ENCODE results near the gene C19orf47.
A peak's percentile ranks its signal among the peaks of the same experiment; 100 is the strongest.

C19orf47 gene

DNA sequence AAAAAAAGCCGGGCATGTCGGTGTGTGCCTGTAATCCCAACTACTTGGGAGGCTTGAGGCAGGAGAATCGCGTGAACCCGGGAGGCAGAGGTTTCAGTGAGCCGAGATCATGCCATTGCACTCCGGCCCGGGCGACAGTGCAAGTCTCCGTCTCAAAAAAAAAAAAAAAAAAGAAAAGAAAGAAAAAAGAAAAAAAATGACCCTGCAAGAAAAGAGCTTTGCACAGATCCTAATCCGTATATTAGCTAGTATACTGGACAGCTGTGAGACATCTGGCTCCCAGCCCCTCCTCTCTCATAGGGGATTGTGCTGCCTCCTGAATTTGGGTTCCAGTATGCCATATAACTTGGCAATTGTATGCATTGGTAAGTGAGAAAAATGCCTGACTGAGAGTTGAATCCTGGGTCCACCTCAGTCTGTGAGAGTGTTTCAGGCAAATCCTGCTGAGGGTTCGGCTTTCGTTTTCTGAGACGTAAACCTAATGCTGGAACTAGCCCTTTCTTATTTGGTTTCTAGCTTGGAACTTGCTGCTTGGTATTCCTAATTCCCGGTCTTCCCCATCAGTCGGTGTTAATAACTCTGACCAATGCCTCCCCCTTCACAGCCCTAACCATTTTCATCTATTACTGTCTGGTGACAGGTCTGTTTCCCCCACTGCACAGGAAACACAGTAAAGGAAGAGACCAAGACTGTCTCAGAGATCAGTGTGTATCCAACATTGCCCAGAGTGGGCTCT is 61.8 kb downstream of the C19orf47 start:
- DNase-seq (ENCODE audit: low read depth) = no peak
- H3K4me3 ChIP-seq (ENCODE audit: low read depth, low read length) = no peak overlapping the region
- TF ChIP-seq, protein P1, sequence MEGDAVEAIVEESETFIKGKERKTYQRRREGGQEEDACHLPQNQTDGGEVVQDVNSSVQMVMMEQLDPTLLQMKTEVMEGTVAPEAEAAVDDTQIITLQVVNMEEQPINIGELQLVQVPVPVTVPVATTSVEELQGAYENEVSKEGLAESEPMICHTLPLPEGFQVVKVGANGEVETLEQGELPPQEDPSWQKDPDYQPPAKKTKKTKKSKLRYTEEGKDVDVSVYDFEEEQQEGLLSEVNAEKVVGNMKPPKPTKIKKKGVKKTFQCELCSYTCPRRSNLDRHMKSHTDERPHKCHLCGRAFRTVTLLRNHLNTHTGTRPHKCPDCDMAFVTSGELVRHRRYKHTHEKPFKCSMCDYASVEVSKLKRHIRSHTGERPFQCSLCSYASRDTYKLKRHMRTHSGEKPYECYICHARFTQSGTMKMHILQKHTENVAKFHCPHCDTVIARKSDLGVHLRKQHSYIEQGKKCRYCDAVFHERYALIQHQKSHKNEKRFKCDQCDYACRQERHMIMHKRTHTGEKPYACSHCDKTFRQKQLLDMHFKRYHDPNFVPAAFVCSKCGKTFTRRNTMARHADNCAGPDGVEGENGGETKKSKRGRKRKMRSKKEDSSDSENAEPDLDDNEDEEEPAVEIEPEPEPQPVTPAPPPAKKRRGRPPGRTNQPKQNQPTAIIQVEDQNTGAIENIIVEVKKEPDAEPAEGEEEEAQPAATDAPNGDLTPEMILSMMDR (IDR thresholded peaks at IDR 0.05; ENCODE audit: control insufficient read depth, extremely low read depth, insufficient read depth) = no peak

DNA sequence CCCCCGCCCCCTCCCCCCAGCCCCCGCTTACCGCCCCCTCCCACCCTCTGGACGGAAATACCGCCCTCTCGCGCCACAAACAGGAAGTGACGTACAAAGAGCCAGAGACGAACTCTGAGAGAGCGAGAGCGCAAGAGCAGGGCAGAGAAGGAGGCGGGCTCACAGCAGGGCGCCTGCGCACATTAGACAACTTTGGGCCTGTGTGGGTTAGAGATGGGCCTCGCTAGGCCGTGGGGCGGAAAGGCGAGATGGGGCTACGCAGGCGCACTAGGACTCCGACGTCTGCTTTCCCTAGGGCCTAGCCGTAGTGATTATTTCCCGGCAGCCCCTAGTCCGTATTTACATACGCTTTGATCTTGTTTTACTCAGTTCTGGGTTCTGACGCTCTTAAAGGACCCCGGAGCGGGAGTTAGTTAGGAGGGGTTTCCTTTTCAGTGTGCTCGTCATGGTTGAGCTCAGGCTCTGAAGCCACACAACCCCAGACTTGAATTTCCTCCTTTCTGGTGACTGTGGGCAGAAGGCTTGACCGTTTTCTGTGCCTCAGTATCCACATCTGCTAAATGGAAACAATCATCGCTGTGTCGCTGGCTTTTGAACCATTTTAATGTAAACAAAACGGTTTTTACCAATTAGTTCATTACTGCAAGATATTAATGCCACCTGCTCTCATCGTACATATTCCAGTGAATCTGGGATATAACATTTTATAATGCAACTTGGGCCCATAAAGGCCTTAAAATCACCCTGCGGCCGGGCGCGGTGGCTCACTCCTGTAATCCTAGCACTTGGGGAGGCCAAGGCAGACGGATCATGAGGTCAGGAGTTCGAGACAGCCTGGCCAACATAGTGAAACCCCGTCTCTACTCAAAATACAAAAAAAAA is 62.6 kb downstream of the C19orf47 start:
- peak overlapping the region; percentile 72 for H3K4me3 ChIP-seq (ENCODE audit: low read depth, low read length)
- TF ChIP-seq, protein P1 (IDR thresholded peaks at IDR 0.05; ENCODE audit: control insufficient read depth, extremely low read depth, insufficient read depth) = no peak
- DNase-seq (ENCODE audit: low read depth) = peak; percentile 98

DNA sequence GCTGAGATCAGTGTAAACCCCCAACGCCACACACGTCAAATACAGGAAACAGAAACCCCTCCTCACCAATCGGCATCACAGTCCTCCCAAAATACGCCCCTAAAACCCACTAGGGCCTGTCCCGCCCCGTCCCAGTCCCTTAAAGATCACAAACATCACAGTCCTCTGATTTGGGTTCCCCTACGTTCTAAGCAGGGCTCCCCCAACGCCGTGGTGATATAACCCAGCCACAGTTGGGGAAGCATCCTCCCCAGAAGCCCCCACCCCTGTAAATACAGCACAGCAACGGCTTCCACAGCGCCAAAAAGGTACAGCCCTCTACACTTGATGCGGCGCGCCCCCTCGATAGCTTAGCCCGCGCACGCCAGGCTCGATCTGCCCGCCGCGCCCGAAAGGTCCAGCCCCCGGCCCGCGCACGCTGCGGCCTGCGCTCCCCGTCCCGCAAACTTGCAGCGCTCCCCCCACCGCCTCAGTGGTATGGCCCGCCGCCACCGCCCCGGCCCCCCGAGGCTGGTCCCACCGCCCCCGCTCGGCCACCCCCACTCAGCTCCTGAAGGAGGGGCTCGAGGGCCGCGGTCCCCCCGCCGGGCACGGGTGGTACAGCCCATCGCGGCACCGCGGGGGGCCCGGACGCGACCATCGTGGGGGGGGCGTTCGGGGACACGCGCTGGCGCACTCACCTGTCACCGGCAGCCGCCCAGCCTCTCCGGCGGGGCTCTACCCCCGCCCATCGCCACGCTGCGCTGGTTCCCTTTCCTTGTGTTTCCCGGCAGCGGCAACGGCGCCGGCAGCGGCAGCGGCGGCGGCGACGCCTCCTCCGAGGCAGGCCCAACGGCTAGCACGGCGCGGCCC is 63.5 kb downstream of the C19orf47 start, which contains the start of gene AKT2:
Gene AKT2 (minus strand): TSS at position 845 of the 852 bp plus-strand sequence. CDS start 20,078 bp downstream, outside the sequence.
- TF ChIP-seq, protein P1 (IDR thresholded peaks at IDR 0.05; ENCODE audit: control insufficient read depth, extremely low read depth, insufficient read depth) = no peak
- peak within 1 kb of the TSS; percentile 72 for H3K4me3 ChIP-seq (ENCODE audit: low read depth, low read length)
- no peak for DNase-seq (ENCODE audit: low read depth)

DNA sequence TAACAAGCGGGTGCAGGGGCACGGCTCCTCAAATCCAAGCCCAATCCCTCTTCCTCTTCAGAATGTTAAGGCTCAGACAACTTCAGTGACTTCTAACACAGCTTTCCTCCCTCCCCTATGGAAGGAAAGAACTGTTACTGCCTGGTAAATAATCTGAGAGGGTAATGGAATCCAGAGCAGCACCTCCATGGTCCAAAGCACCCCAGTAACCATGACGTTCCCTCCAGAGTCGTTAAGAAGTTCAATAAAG is 64.0 kb downstream of the C19orf47 start:
- TF ChIP-seq, protein P1 (IDR thresholded peaks at IDR 0.05; ENCODE audit: control insufficient read depth, extremely low read depth, insufficient read depth) = no peak
- no peak for DNase-seq (ENCODE audit: low read depth)
- H3K4me3 ChIP-seq (ENCODE audit: low read depth, low read length) = peak overlapping the region; percentile 72

DNA sequence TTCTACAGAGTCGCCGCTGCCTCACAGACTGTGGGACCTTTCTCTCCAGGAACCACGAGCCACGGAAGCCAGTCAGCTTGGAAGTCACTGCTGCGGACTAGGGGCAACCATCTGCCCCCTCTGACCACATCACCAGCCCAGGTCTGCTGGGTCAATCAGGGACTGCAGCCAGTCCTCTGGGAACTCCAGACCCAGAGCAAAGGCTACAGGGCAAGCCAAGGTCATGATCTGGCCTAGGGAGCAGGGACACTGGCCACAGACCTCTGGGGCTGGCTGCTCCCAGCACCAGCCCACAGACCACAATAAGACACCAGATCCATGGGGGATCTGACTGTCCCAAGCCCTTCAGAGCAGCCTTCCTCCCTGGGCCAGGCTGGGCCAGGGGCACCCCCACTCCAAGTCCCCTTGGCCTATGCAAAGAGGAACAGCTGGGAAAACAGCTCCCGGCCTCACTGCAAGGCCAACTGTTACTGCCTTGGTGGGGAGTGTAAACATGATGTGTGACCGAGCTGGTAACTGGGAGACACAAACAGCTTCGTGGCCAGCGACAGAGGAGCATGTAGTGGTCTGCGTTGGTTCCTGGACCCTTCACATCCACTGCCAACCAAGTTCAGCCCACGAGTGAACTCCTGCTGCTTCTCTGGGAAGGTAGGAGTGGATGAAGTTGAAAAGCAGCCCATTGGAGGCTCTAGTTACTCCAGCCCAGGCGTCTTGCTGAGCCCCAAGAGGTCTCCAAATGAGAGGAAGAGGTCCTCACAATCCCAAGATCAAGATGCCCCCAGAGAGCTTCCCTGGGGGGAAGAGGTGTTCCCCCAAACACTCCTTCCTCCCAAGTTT is 64.6 kb downstream of the C19orf47 start:
- peak overlapping the region; percentile 72 for H3K4me3 ChIP-seq (ENCODE audit: low read depth, low read length)
- TF ChIP-seq, protein P1 (IDR thresholded peaks at IDR 0.05; ENCODE audit: control insufficient read depth, extremely low read depth, insufficient read depth) = no peak
- DNase-seq (ENCODE audit: low read depth) = no peak

DNA sequence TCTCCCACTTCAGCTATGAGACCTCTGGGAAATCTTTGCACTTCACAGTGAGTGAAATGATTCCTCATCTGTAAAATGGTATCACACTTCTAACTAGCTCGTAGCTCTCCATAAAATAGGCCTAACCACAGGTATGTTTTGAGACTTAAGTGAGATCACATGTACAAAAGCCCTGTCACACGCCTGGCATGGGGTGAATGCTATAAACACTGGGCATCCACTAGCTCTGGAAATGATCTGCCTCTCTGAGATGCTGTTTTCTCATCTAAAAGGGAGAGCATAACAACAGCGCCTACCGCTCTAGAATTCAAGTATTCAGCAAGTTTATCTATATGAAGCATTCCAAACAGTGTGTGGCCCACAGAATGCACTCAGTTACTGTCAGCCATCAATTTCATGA is 65.3 kb downstream of the C19orf47 start:
- no peak for DNase-seq (ENCODE audit: low read depth)
- TF ChIP-seq, protein P1 (IDR thresholded peaks at IDR 0.05; ENCODE audit: control insufficient read depth, extremely low read depth, insufficient read depth) = no peak
- H3K4me3 ChIP-seq (ENCODE audit: low read depth, low read length) = no peak overlapping the region
